Breast epithelium (tissue), 4 donors: ENCODE data around the gene IRF1. TPM values are rescaled to one million over a fixed set of nuclear protein-coding genes. Genes with fewer than 3 reads are reported as not detected.

Experiments used
- DNase-seq, 2 donors: peaks; one replicate each; pipeline ENCODE4 v3.0.0-alpha.2; 2019; ENCODE audit warnings: low spot score in 2 of 2
- H3K27ac ChIP-seq, 2 donors: fragments of 200-600 bp; sonication (generic) in 1 of 2; one replicate each; pipeline ENCODE4 v1.5.1; 2016 to 2019; ENCODE audit warnings: mild to moderate bottlenecking in 1 of 2
- H3K27me3 ChIP-seq, 2 donors: fragments of 200-600 bp; sonication (generic) in 1 of 2; one replicate each; pipeline versions ENCODE4 v1.5.1 to v1.6.0; 2017 to 2019; ENCODE audit warnings: control low read depth in 1 of 2, mild to moderate bottlenecking in 1 of 2
- H3K36me3 ChIP-seq: fragments of 200-600 bp; one replicate; pipeline ENCODE4 v1.5.1; 2019
- H3K4me1 ChIP-seq, 2 donors: fragments of 200-600 bp; sonication (generic); one replicate each; pipeline ENCODE4 v1.5.1; 2016 to 2019; ENCODE audit warnings: control low read depth in 1 of 2
- H3K4me3 ChIP-seq, 3 donors: fragments of 200-600 bp; sonication (generic); 1 replicate in 2 of 3; 2 replicates in 1 of 3; pipeline ENCODE4 v1.5.1; 2016 to 2019; ENCODE audit warnings: mild to moderate bottlenecking in 3 of 3, moderate library complexity in 2 of 3
- H3K9me3 ChIP-seq, 2 donors: fragments of 200-600 bp; sonication (generic) in 1 of 2; one replicate each; pipeline ENCODE4 v1.5.1; 2016 to 2019; ENCODE audit warnings: control low read depth in 1 of 2
- POLR2A ChIP-seq: fragments of 450-650 bp; IDR thresholded peaks from one replicate; pipeline ENCODE4 v1.6.1; 2016; ENCODE audit warnings: antibody characterized with exemption, mild to moderate bottlenecking, moderate library complexity
- POLR2AphosphoS5 ChIP-seq, 3 donors: sonication (generic); formaldehyde crosslinking; IDR thresholded peaks; one replicate each; pipeline ENCODE4 v1.6.1; 2017; ENCODE audit warnings: antibody characterized with exemption in 3 of 3
- intact Hi-C: fragments of 100-400 bp; cut with DNase I; formaldehyde crosslinking; loops from one replicate; pipeline ENCODE4 v1.15.1; 2023; ENCODE audit warnings: low total_unique reads
- total RNA-seq, 3 donors: library from RNA; depleted of rRNA; stranded (reverse); fragments of >200 nt; gene quantifications; one replicate each; pipeline ENCODE4 v1.1.0, GENCODE V29; 2016
- TF ChIP-seq, protein P1 (sequence below), 3 donors: fragments of 450-650 bp; IDR thresholded peaks; one replicate each; pipeline ENCODE4 v1.5.1; 2016 to 2017; ENCODE audit warnings: antibody characterized with exemption in 3 of 3, mild to moderate bottlenecking in 3 of 3, moderate library complexity in 3 of 3

The IRF1 gene
- total RNA-seq, 3 donors from 2014 or later, result 10.4 to 27.8 (median 18.0) TPM

DNA sequence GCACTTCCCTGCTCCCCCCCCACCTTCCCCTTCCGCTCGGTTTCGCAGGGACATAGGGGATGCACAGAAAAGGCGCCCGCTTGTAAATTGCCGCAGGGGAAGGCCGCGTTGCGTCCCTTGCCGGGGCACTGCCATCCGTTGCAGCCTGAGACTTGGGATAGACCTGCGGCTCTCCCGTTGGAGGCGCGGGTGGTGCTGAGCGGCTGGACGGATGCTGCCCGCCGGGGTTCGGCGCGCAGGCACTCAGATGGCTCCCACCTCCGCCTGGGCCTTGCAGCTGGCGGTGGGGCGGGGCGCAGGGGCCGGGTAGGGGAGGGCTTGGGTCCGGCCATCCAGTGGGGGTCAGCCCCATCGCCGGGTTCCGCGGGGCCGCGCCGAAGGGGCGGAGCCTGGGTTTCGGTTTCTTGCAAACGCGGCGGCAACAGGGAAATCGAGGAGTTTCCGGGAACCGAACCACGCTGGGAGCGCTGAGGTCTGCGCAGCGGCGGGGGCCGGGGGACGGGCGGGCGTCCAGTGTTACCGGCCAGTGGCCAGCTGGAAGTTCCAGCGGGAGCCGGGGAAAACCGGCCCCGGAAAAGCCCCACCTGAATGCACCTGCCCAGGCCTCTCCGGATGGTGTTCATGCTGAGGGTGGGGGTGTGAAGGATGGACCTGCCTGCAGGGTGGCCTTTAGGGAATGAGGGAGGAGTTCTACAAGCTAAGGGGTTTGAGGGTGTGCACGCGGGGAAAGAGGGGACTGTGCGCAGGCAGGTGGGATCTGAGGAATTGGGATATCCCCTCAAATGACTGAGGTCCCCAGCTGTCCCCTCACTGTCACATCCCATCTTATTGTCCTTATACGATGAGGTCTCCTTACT, 6.3 kb upstream of the IRF1 start:
- Histone ChIP-seq H3K4me1 (peaks cover 0 to 9% of the 10 kb centered on the region in 2 donors), H3K4me3 (peak overlapping the region; percentile 67 to 80 (median 69)), H3K27me3 (no peaks in the 10 kb centered on the region), H3K9me3 (no peaks in the 10 kb centered on the region), H3K36me3 (no peaks in the 10 kb centered on the region), H3K27ac (peak overlapping the region; percentile 96 to 97)
- TF ChIP-seq POLR2AphosphoS5 (IDR thresholded peaks at IDR 0.05), result peak in 1 of 3 donors; percentile 53
- TF ChIP-seq, protein P1, sequence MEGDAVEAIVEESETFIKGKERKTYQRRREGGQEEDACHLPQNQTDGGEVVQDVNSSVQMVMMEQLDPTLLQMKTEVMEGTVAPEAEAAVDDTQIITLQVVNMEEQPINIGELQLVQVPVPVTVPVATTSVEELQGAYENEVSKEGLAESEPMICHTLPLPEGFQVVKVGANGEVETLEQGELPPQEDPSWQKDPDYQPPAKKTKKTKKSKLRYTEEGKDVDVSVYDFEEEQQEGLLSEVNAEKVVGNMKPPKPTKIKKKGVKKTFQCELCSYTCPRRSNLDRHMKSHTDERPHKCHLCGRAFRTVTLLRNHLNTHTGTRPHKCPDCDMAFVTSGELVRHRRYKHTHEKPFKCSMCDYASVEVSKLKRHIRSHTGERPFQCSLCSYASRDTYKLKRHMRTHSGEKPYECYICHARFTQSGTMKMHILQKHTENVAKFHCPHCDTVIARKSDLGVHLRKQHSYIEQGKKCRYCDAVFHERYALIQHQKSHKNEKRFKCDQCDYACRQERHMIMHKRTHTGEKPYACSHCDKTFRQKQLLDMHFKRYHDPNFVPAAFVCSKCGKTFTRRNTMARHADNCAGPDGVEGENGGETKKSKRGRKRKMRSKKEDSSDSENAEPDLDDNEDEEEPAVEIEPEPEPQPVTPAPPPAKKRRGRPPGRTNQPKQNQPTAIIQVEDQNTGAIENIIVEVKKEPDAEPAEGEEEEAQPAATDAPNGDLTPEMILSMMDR (IDR thresholded peaks at IDR 0.05), result no peak
- DNase-seq, result peak; percentile 81 to 86
- intact Hi-C loops, result loop anchor here (5.0 kb wide), 1 partner anchor 110 kb away; no protein-coding TSS in a partner anchor

- peak; percentile 93 for DNase-seq
- TF ChIP-seq, protein P1 (IDR thresholded peaks at IDR 0.05), result no peak
- TF ChIP-seq POLR2AphosphoS5 (IDR thresholded peaks at IDR 0.05), result no peak
- TF ChIP-seq POLR2A, result no peak
- Histone ChIP-seq H3K36me3 (no peaks in the 10 kb centered on the region), H3K9me3 (no peaks in the 10 kb centered on the region), H3K4me1 (peaks cover 0 to 15% of the 10 kb centered on the region in 2 donors), H3K27me3 (no peaks in the 10 kb centered on the region), H3K27ac (peak overlapping the region; percentile 96 to 97), H3K4me3 (peak overlapping the region; percentile 67 to 80 (median 69))
- intact Hi-C loops, result loop anchor here (5.0 kb wide), 1 partner anchor 109 kb away; no protein-coding TSS in a partner anchor
Observed at GRCh38 chr5:132496191-132496630, 5.6 kb upstream of the IRF1 start.

GRCh38 chr5:132495667-132496190, 5.2 kb upstream of the IRF1 start:
- Histone ChIP-seq H3K4me1 (peaks cover 0 to 16% of the 10 kb centered on the region in 2 donors), H3K9me3 (no peaks in the 10 kb centered on the region), H3K27me3 (no peaks in the 10 kb centered on the region), H3K36me3 (no peaks in the 10 kb centered on the region), H3K4me3 (peak overlapping the region; percentile 67 to 80 (median 69)), H3K27ac (peak overlapping the region; percentile 96 to 97)
- TF ChIP-seq POLR2A, result no peak
- peak; percentile 20 to 49 (median 34) for TF ChIP-seq POLR2AphosphoS5 (IDR thresholded peaks at IDR 0.05)
- TF ChIP-seq, protein P1 (IDR thresholded peaks at IDR 0.05), result no peak
- DNase-seq, result peak; percentile 73
- intact Hi-C loops, result loop anchor here (5.0 kb wide), 1 partner anchor 108 kb away; no protein-coding TSS in a partner anchor

DNA sequence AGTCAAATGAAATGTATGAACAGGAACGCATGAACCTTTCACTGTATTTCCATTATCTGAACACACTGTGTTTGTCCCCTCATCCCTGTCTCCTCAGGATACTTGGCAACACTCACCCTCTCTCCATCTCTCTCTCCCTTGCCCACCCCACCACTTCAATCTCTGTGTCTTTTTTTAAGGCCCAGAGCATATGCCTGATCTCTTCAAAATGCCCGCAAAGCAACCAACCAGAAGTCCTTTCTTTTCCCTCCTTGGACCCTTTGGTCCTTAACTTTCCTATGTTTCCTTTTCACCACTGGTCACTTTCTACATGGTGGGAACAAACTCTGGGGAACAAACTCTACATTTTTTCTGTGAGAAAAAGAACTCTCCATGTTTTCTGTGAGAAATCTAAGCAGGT, 3.2 kb upstream of the IRF1 start:
- H3K27ac ChIP-seq, result peak overlapping the region; percentile 96 to 97
- DNase-seq, result no peak
- intact Hi-C loops, result no loop called here
- no peaks in the 10 kb centered on the region for H3K27me3 ChIP-seq
- no peak for TF ChIP-seq POLR2A
- TF ChIP-seq, protein P1 (IDR thresholded peaks at IDR 0.05), result no peak
- no peak for TF ChIP-seq POLR2AphosphoS5 (IDR thresholded peaks at IDR 0.05)
- H3K4me3 ChIP-seq, result no peak overlapping the region
- H3K9me3 ChIP-seq, result no peaks in the 10 kb centered on the region
- peaks cover 6 to 25% of the 10 kb centered on the region in 2 donors for H3K4me1 ChIP-seq
- H3K36me3 ChIP-seq, result no peaks in the 10 kb centered on the region

DNA sequence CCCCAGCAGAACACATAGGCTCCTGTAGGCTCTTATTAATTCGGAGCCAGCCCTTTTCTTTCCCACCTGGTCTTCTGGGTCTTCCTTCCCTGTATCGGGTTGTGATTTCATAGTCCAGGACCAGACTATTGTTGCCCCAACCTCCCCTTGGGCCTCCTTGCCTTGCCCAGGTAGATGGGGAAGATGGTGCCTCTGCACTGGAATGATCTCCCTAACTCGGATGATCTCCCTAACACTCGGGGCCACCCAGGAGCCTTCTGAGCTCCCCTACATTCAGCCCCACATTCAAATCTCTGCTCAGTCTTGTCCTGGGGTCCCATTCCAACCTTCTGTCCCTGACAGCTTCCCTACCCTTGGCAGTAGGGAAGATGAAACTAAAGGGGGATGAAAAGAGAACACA, 2.7 kb upstream of the IRF1 start:
- H3K9me3 ChIP-seq, result no peaks in the 10 kb centered on the region
- TF ChIP-seq, protein P1 (IDR thresholded peaks at IDR 0.05), result no peak
- TF ChIP-seq POLR2AphosphoS5 (IDR thresholded peaks at IDR 0.05) (no peak), POLR2A (no peak)
- no peaks in the 10 kb centered on the region for H3K36me3 ChIP-seq
- intact Hi-C loops, result no loop called here
- no peak overlapping the region for H3K4me3 ChIP-seq
- no peak overlapping the region for H3K27ac ChIP-seq
- peak; percentile 6 to 7 for DNase-seq
- no peaks in the 10 kb centered on the region for H3K27me3 ChIP-seq
- H3K4me1 ChIP-seq, result peaks cover 8 to 30% of the 10 kb centered on the region in 2 donors
